SKM-1 treated with dmso at 0.1 percent for 144 hours (cell line): Measurements from ENCODE around the gene POLR3G.

ENCODE experiments used
- DNase-seq: peaks from one replicate; lab custom pipeline; 2025; ENCODE audit not compliant: unreplicated experiment; lab: John Stamatoyannopoulos, UW

The POLR3G gene

GRCh38 chr5:90550963-90551362 is 76.3 kb downstream of the POLR3G start:
- DNase-seq: no peak

- DNase-seq: no peak
Measured at GRCh38 chr5:90551376-90551775, 76.7 kb downstream of the POLR3G start.

DNA sequence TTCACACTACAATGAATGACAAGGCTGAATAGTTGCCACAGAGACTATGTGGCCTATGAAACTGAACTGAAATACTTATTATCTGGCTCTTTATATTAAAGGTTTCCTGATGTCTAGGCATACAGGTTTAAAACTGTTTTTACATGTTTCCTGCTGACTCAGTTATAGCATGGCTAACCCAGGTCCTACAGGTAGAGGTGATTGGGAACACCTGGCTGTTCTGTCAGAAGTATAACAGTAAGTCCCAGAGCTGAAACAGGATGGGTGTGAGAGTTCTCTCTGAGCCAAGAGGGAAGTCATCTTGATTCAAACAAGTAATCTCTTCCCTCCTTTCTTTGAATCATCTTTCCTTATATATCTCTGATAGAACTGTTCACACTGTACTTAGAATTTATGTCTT is 79.0 kb downstream of the POLR3G start:
- DNase-seq: no peak

GRCh38 chr5:90554358-90555006 is 79.8 kb downstream of the POLR3G start:
- DNase-seq: no peak

DNA sequence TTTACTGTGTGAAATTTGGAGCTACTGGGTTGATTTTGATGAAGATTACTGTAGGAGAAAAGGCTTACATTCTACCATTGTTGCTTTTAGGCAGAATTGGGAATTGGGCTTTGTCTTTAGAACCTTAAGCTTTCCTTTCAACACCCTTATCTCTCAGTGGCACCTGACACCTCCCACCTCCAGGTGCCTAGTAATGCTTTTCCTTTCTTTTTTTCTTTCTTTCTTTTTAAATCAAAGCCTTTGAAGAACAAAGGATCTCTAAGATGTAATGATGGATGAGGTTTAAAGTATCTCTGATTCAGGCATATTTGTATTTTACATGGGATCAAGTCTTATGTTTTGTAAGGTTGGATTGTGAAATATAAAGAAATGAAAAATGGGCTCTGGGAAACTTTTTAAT is 81.0 kb downstream of the POLR3G start:
- DNase-seq: no peak

DNA sequence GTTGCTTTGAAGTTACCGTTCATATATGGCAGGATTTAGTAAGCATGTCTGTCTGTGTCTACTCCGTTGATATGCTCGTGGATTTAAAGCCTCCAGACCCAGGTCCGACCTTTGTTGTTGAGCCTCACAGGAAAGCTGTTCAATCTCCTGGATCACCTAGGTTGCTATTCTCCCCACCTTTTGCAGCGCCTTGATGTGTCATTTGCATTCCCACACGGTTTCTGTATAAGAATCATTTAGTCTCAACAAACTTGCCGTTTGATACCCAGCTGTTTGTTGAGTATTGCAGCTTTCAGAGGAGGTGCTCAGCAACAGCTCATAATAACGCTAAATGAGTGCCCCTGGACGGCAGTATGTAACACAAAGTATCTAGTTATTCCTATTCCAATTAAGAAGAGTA is 82.7 kb downstream of the POLR3G start:
- DNase-seq: no peak

DNA sequence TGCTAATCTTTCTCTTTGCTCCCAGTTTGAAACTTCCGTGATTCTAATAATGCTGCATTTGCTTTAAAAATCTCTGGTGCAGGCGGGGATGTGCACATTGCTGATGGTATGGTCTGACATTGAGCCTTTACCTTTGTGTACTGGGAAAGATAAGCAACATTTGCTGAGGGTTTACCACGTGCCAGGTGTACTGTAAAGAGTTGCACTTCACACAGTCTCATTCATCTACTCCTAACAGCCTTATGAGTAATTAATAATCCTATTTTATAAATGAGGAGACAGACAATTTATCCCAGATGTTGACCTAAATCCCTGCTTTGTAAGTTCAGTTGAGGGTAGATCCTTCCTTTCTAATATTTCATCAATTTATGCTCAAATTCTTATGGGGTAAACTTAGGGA is 83.2 kb downstream of the POLR3G start:
- DNase-seq: no peak

GRCh38 chr5:90558344-90559192 is 83.9 kb downstream of the POLR3G start, which contains the start of gene ADGRV1:
Gene ADGRV1 (plus strand): TSS chr5:90558797. CDS start chr5:90558896, 99 bp downstream.
- no peak for DNase-seq

DNA sequence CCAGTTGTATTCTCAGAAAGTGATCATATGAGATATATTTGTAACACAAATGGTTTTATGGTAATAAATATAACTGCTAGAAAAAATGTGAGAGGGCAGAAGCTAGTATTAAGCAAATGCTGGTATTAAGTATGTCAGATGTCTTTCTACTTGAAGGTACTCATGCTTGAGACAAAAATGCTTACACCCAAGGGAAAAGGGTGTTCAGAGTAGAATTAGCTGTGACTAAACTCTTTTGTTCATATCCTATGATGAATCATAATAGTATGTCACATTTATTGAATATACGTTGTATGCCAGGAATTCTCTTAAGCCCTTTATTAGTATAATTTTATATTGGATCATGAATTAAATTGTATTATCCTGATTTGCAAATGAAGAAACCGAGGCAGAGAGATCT is 86.1 kb downstream of the POLR3G start:
- DNase-seq: no peak

DNA sequence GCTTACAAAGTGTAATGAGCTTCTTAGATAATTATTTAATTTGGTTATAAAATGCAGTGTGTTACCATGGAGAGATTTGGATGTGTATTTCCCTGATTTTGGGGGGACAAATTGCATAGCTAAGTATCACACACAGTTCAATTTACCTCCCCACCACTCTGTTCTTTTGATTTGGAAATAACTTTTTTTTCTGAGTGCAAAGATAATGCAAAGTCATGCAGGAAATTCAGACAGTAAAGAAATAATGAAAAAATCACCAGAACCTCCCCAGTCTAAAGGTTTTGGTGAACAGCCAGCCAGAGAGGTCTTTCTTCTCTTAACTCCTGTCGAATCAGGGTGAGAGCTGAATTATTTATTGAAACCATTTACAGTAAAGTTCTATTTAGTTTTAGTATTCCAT is 87.1 kb downstream of the POLR3G start:
- no peak for DNase-seq

- no peak for DNase-seq
Measured at GRCh38 chr5:90562341-90562740, 87.7 kb downstream of the POLR3G start.

DNA sequence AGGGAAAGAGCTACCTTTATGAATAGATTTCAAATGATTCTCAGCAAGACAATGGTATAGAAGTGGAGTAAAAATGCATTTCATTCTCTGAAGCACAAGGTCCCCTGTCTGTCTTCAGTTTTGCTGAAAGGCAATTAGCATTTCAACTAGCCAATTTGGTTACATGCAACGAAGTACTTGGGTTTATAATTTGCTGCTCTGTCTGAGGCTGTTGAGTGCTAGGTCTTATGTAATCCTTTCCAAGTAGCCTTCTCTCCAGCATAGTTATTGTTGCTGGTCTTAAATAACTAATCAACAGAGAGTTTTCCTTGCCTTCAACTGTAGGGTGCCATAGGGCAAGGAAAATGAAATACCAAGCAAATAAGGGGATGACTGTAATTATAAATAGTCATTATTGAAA is 88.4 kb downstream of the POLR3G start:
- no peak for DNase-seq
